Keratinocyte (primary cell): ENCODE data around the gene PROM1. TPM values are rescaled to one million over a fixed set of nuclear protein-coding genes. Genes with fewer than 3 reads are reported as not detected.
A peak's percentile ranks its signal among the peaks of the same experiment; 100 is the strongest.

ENCODE experiments used
- DNase-seq: peaks from one replicate; pipeline ENCODE4 v3.0.0-alpha.2; 2011; ENCODE audit warnings: low read depth, missing footprints, low spot score
- FAIRE-seq: peaks from 2 replicates; lab custom pipeline; 2011; peaks lifted over from hg19 to GRCh38; lab: Jason Lieb, UNC
- H2AFZ ChIP-seq: 2 replicates; pipeline ENCODE4 v1.6.0; 2012; ENCODE audit warnings: low read length, control low read depth, inconsistent platforms; ENCODE audit not compliant: control insufficient read depth
- H3K27ac ChIP-seq: 2 replicates; pipeline ENCODE4 v1.5.1; 2011; ENCODE audit warnings: low read length; ENCODE audit not compliant: control insufficient read depth, insufficient read depth
- H3K27me3 ChIP-seq: 3 replicates; pipeline ENCODE4 v1.6.0; 2011; ENCODE audit warnings: low read length; ENCODE audit not compliant: control insufficient read depth, insufficient read depth; ENCODE audit errors: extremely low read depth
- H3K36me3 ChIP-seq, 2 experiments: 2 replicates in 1 of 2; 3 replicates in 1 of 2; pipeline ENCODE4 v1.5.1; 2011; ENCODE audit warnings: low read length in 2 of 2, mild to moderate bottlenecking in 1 of 2; ENCODE audit not compliant: control insufficient read depth in 2 of 2, insufficient read depth in 2 of 2; ENCODE audit errors: extremely low read depth in 1 of 2
- H3K4me1 ChIP-seq: 3 replicates; pipeline ENCODE4 v1.5.1; 2011; ENCODE audit warnings: low read length; ENCODE audit not compliant: control insufficient read depth, insufficient read depth; ENCODE audit errors: extremely low read depth
- H3K4me2 ChIP-seq: 3 replicates; pipeline ENCODE4 v1.6.0; 2011; ENCODE audit warnings: low read depth, low read length; ENCODE audit not compliant: control insufficient read depth, insufficient read depth; ENCODE audit errors: extremely low read depth
- H3K4me3 ChIP-seq, 3 experiments: fragments of 200-600 bp in 1 of 3; sonication (generic) in 1 of 3; 2 replicates in 2 of 3; 3 replicates in 1 of 3; pipeline ENCODE4 v1.5.1; 2011 to 2016; ENCODE audit warnings: low read length in 3 of 3, mild to moderate bottlenecking in 3 of 3, control low read depth in 2 of 3, inconsistent platforms in 1 of 3, low read depth in 1 of 3, mixed read lengths in 1 of 3, mixed run types in 1 of 3, moderate library complexity in 1 of 3; ENCODE audit not compliant: control insufficient read depth in 2 of 3, insufficient read depth in 2 of 3; ENCODE audit errors: extremely low read depth in 1 of 3
- H3K79me2 ChIP-seq: 2 replicates; pipeline ENCODE4 v1.6.0; 2012; ENCODE audit warnings: low read length; ENCODE audit not compliant: control insufficient read depth, insufficient read depth
- H3K9ac ChIP-seq: 3 replicates; pipeline ENCODE4 v1.6.0; 2011; ENCODE audit warnings: low read length; ENCODE audit not compliant: control insufficient read depth, insufficient read depth; ENCODE audit errors: extremely low read depth
- H3K9me1 ChIP-seq: 3 replicates; pipeline ENCODE4 v1.6.0; 2011; ENCODE audit warnings: low read length; ENCODE audit not compliant: control insufficient read depth, insufficient read depth; ENCODE audit errors: extremely low read depth
- H3K9me3 ChIP-seq: 2 replicates; pipeline ENCODE4 v1.5.1; 2012; ENCODE audit warnings: low read depth, low read length; ENCODE audit not compliant: control insufficient read depth
- H4K20me1 ChIP-seq: 3 replicates; pipeline ENCODE4 v1.6.0; 2011; ENCODE audit warnings: low read length; ENCODE audit not compliant: control insufficient read depth, insufficient read depth; ENCODE audit errors: extremely low read depth
- EZH2 ChIP-seq: IDR thresholded peaks from one replicate; pipeline ENCODE4 v1.6.1; 2012; ENCODE audit warnings: inconsistent platforms, mild to moderate bottlenecking, low read length, moderate library complexity
- dilution Hi-C: fragments of 300-500 bp; cut with MboI; formaldehyde crosslinking; loops from one replicate; pipeline ENCODE4 v1.7.0; 2020; ENCODE audit warnings: low sequenced_read_pairs; ENCODE audit not compliant: extremely low pct_ligation_motif_present
- polyA minus RNA-seq, 3 experiments: library from RNA; depleted of rRNA, polyadenylated mRNA; stranded (reverse); fragments of >200 nt; gene quantifications; 1 replicate in 1 of 3; 2 replicates in 1 of 3; 3 replicates in 1 of 3; pipeline ENCODE4 v1.2.3, GENCODE V29; 2011
- polyA plus RNA-seq, 5 experiments: library from polyadenylated mRNA; depleted of rRNA in 3 of 5; stranded (reverse) in 3 of 5; stranded (forward) in 1 of 5; unstranded in 1 of 5; fragments of >200 nt; gene quantifications; 1 replicate in 1 of 5; 2 replicates in 3 of 5; 3 replicates in 1 of 5; pipeline versions ENCODE4 v1.2.1 to v1.2.3, GENCODE V29; 2011 to 2012; ENCODE audit warnings: missing spikeins in 2 of 5, low read depth in 1 of 5, low replicate concordance in 1 of 5
- TF ChIP-seq, protein P1 (sequence below), 3 experiments: IDR thresholded peaks in 1 of 3; conservative IDR thresholded peaks in 1 of 3; optimal IDR thresholded peaks in 1 of 3; 2 replicates in 2 of 3; 3 replicates in 1 of 3; pipeline versions ENCODE3 to v1.5.1; 2011; ENCODE audit warnings: low read length in 3 of 3, mild to moderate bottlenecking in 3 of 3, moderate library complexity in 2 of 3, control low read depth in 1 of 3, inconsistent platforms in 1 of 3; ENCODE audit not compliant: insufficient read depth in 2 of 3; ENCODE audit errors: extremely low read depth in 1 of 3

Gene PROM1, protein sequence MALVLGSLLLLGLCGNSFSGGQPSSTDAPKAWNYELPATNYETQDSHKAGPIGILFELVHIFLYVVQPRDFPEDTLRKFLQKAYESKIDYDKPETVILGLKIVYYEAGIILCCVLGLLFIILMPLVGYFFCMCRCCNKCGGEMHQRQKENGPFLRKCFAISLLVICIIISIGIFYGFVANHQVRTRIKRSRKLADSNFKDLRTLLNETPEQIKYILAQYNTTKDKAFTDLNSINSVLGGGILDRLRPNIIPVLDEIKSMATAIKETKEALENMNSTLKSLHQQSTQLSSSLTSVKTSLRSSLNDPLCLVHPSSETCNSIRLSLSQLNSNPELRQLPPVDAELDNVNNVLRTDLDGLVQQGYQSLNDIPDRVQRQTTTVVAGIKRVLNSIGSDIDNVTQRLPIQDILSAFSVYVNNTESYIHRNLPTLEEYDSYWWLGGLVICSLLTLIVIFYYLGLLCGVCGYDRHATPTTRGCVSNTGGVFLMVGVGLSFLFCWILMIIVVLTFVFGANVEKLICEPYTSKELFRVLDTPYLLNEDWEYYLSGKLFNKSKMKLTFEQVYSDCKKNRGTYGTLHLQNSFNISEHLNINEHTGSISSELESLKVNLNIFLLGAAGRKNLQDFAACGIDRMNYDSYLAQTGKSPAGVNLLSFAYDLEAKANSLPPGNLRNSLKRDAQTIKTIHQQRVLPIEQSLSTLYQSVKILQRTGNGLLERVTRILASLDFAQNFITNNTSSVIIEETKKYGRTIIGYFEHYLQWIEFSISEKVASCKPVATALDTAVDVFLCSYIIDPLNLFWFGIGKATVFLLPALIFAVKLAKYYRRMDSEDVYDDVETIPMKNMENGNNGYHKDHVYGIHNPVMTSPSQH
- polyA plus RNA-seq: not detected in 3 replicates
- polyA plus RNA-seq (2011; ENCODE audit: low read depth): not detected
- not detected in 2 replicates for polyA plus RNA-seq (2011; cell fraction: cytosol; rRNA removed)
- 0.06 TPM in 1 of 2 replicates, not detected in the other for polyA plus RNA-seq (2011; cell fraction: nucleus; rRNA removed)
- 0.44 TPM in 1 of 2 replicates, not detected in the other for polyA plus RNA-seq (2012; ENCODE audit: low replicate concordance)
- not detected in 3 replicates for polyA minus RNA-seq
- polyA minus RNA-seq (2011; cell fraction: cytosol; rRNA and poly(A)+ RNA removed): not detected
- not detected in 2 replicates for polyA minus RNA-seq (2011; cell fraction: nucleus; rRNA and poly(A)+ RNA removed)

- dilution Hi-C loops: no loop called here
- TF ChIP-seq, protein P1, sequence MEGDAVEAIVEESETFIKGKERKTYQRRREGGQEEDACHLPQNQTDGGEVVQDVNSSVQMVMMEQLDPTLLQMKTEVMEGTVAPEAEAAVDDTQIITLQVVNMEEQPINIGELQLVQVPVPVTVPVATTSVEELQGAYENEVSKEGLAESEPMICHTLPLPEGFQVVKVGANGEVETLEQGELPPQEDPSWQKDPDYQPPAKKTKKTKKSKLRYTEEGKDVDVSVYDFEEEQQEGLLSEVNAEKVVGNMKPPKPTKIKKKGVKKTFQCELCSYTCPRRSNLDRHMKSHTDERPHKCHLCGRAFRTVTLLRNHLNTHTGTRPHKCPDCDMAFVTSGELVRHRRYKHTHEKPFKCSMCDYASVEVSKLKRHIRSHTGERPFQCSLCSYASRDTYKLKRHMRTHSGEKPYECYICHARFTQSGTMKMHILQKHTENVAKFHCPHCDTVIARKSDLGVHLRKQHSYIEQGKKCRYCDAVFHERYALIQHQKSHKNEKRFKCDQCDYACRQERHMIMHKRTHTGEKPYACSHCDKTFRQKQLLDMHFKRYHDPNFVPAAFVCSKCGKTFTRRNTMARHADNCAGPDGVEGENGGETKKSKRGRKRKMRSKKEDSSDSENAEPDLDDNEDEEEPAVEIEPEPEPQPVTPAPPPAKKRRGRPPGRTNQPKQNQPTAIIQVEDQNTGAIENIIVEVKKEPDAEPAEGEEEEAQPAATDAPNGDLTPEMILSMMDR (optimal IDR thresholded peaks at IDR 0.05 in 1 of 3, IDR thresholded peaks at IDR 0.05 in 1 of 3, conservative IDR thresholded peaks at IDR 0.05 in 1 of 3; ENCODE audit: extremely low read depth in 1 of 3, insufficient read depth in 2 of 3, low read length in 3 of 3): no peak
- TF ChIP-seq EZH2: peak; percentile 96
- no peak within 1 kb of the TSS for H2AFZ ChIP-seq
- no peaks in the 10 kb centered on the region for H3K36me3 ChIP-seq
- peaks cover 4% of the 10 kb centered on the region for H3K4me1 ChIP-seq
- H3K79me2 ChIP-seq: no peaks in the 10 kb centered on the region
- FAIRE-seq (no peak), DNase-seq (no peak)
- peaks cover 57% of the 10 kb centered on the region for H3K27me3 ChIP-seq
- no peak within 1 kb of the TSS for H3K27ac ChIP-seq
- peak within 1 kb of the TSS in 2 of 3 experiments; percentile 7 to 37 for H3K4me3 ChIP-seq
- no peaks in the 10 kb centered on the region for H3K9me3 ChIP-seq
- no peak within 1 kb of the TSS for H3K9ac ChIP-seq
- H3K9me1 ChIP-seq: no peaks in the 10 kb centered on the region
- H3K4me2 ChIP-seq: peak within 1 kb of the TSS; percentile 56
- H4K20me1 ChIP-seq: no peaks in the 10 kb centered on the region
These were observed at the start of gene PROM1 for GRCh38 chr4:16083241-16084191. Gene PROM1, minus strand, starts transcription at chr4:16084023. Its CDS starts 8,117 bp downstream, at chr4:16075906.

DNA sequence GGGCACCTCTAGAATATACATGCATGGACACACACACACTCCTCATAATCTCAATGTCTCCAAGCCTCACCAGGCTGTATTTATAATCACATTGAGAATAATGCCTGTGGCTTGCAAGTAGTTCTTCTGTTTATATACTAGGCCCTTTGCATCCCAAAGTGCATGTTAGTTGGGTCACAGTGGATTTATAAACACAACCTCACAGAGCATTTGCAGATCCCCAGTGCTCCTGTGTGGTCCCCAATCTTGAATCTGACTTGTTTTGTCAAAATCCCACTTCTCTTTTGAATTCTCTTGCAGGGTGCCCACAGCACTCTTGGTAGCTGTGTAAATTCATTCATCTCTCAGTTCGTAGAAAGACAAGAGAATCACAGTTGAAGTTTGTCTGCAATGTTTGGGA lies 49.6 kb upstream of the PROM1 start:
- Histone ChIP-seq H3K4me2 (no peak overlapping the region), H3K4me1 (no peaks in the 10 kb centered on the region), H2AFZ (no peak overlapping the region), H3K27me3 (no peaks in the 10 kb centered on the region), H3K36me3 (no peaks in the 10 kb centered on the region), H3K4me3 (no peak overlapping the region), H3K27ac (no peak overlapping the region), H3K9me3 (no peaks in the 10 kb centered on the region), H3K9ac (no peak overlapping the region), H4K20me1 (no peaks in the 10 kb centered on the region), H3K79me2 (no peaks in the 10 kb centered on the region), H3K9me1 (no peaks in the 10 kb centered on the region)
- DNase-seq (no peak), FAIRE-seq (no peak)
- TF ChIP-seq, protein P1 (optimal IDR thresholded peaks at IDR 0.05 in 1 of 3, IDR thresholded peaks at IDR 0.05 in 1 of 3, conservative IDR thresholded peaks at IDR 0.05 in 1 of 3; ENCODE audit: extremely low read depth in 1 of 3, insufficient read depth in 2 of 3, low read length in 3 of 3): no peak
- no peak for TF ChIP-seq EZH2
- dilution Hi-C loops: no loop called here
